ENCODE data around the gene ATP13A5. TPM values are rescaled to one million over a fixed set of nuclear protein-coding genes. Genes with fewer than 3 reads are reported as not detected.

Gene ATP13A5
- total RNA-seq (2021; ENCODE audit: unreplicated experiment) (not detected), Bru-seq, nascent RNA (percentile 1 among the genes with signal in this experiment), BruChase-seq, experiment 1, labeled RNA remaining after a 2-hour chase (percentile 3 among the genes with signal in this experiment), BruChase-seq, experiment 2, labeled RNA remaining after a 6-hour chase (percentile 1 among the genes with signal in this experiment)
- not detected for polyA plus RNA-seq (2012; ENCODE audit: insufficient read length)
- long read RNA-seq: 0 reads

- DNase-seq (ENCODE audit: low read depth, low spot score): no peak
- Histone ChIP-seq H3K27ac (ENCODE audit: low read length) (no peak within 1 kb of the TSS), H3K4me3 (ENCODE audit: low read depth in 2 of 2, low read length in 2 of 2) (no peak within 1 kb of the TSS), H3K36me3 (ENCODE audit: control insufficient read depth, insufficient read depth, low read length) (no peaks in the 10 kb centered on the region), H3K9me3 (ENCODE audit: control insufficient read depth, insufficient read depth, low read depth, low read length) (no peaks in the 10 kb centered on the region), H3K4me1 (ENCODE audit: control insufficient read depth, insufficient read depth, low read length) (no peaks in the 10 kb centered on the region), H3K27me3 (ENCODE audit: control insufficient read depth, insufficient read depth, low read length) (peaks cover 8% of the 10 kb centered on the region; the same call in 1 of the 2 replicates)
- TF ChIP-seq REST (IDR thresholded peaks at IDR 0.05; ENCODE audit: insufficient read depth in 1 of 2, low read depth in 2 of 2, low read length in 1 of 2) (no peak), POLR2AphosphoS5 (IDR thresholded peaks at IDR 0.05; ENCODE audit: low read depth, low read length) (no peak), TCF7L2 (IDR thresholded peaks at IDR 0.05; ENCODE audit: low read depth, low read length) (no peak), SIN3A (IDR thresholded peaks at IDR 0.05; ENCODE audit: borderline replicate concordance, insufficient read depth, low read depth, low read length) (no peak), CTCF (IDR thresholded peaks at IDR 0.05) (no peak)
- ChIA-PET CTCF (no interaction called here), POLR2A (no interaction called here)
- ATAC-seq: no peak
- no TSS peak for BruUV-seq (replicated peaks)
- in situ Hi-C loops (cut with HindIII; ENCODE audit: low pct_unique_long_range_greater_than_20kb, low sequenced_read_pairs) (no loop called here), intact Hi-C loops (cut with micrococcal nuclease; ENCODE audit: unreplicated experiment) (no loop called here)
Observed at GRCh38 chr3:193378706-193379105, at the start of gene ATP13A5. Gene ATP13A5 (minus strand): TSS chr3:193378753. CDS start chr3:193378725, 28 bp downstream.

GRCh38 chr3:193418576-193419373 lies 40.2 kb upstream of the ATP13A5 start:
- ChIA-PET POLR2A (no interaction called here), CTCF (no interaction called here)
- ATAC-seq: no peak
- Histone ChIP-seq H3K27ac (ENCODE audit: low read length) (no peak overlapping the region), H3K36me3 (ENCODE audit: control insufficient read depth, insufficient read depth, low read length) (no peaks in the 10 kb centered on the region), H3K27me3 (ENCODE audit: control insufficient read depth, insufficient read depth, low read length) (no peaks in the 10 kb centered on the region), H3K4me3 (ENCODE audit: low read depth in 2 of 2, low read length in 2 of 2) (no peak overlapping the region), H3K4me1 (ENCODE audit: control insufficient read depth, insufficient read depth, low read length) (no peaks in the 10 kb centered on the region), H3K9me3 (ENCODE audit: control insufficient read depth, insufficient read depth, low read depth, low read length) (peaks cover 11% of the 10 kb centered on the region; the same call in 1 of the 2 replicates)
- no TSS peak for BruUV-seq (replicated peaks)
- in situ Hi-C loops (cut with HindIII; ENCODE audit: low pct_unique_long_range_greater_than_20kb, low sequenced_read_pairs): no loop called here
- intact Hi-C loops (cut with micrococcal nuclease; ENCODE audit: unreplicated experiment): no loop called here
- TF ChIP-seq CTCF (IDR thresholded peaks at IDR 0.05) (no peak), TCF7L2 (IDR thresholded peaks at IDR 0.05; ENCODE audit: low read depth, low read length) (no peak), POLR2AphosphoS5 (IDR thresholded peaks at IDR 0.05; ENCODE audit: low read depth, low read length) (no peak), REST (IDR thresholded peaks at IDR 0.05; ENCODE audit: insufficient read depth in 1 of 2, low read depth in 2 of 2, low read length in 1 of 2) (no peak), SIN3A (IDR thresholded peaks at IDR 0.05; ENCODE audit: borderline replicate concordance, insufficient read depth, low read depth, low read length) (no peak)
- no peak for DNase-seq (ENCODE audit: low read depth, low spot score)

Measured in Panc1 (cell line).